TTC549 (cell line): ENCODE measurements around the gene CLK3.
"Not testable (repeated sequence)": the region's sequence is repeated elsewhere in the genome, so short reads cannot be mapped to it uniquely, and the experiment has no call there.

Experiments
- FAIRE-seq: peaks from 2 replicates; lab custom pipeline; 2012; peaks lifted over from hg19 to GRCh38; lab: Jason Lieb, UNC

Gene CLK3

GRCh38 chr15:74621936-74622335, 6.3 kb downstream of the CLK3 start:
- FAIRE-seq = no peak

DNA sequence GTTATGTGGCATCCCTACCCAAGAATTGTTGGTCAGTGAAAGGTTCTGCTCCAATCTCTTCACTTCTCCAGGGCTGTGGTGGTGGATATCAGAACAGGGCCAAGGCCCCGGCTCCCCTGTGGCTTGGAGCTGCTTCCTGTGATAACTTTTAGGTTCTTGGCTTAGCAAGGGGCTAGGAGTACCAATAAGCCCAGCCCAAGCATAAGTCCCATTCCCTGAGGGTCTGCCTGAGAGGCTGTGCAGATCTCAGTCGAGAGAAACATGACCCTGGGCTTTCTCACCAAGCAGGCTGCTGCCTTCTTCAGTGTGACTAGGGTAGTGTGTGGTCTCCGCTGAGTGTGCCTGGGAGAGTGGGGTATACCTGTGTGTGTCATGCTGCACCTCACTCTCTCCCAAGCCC, 7.1 kb downstream of the CLK3 start:
- FAIRE-seq = no peak

DNA sequence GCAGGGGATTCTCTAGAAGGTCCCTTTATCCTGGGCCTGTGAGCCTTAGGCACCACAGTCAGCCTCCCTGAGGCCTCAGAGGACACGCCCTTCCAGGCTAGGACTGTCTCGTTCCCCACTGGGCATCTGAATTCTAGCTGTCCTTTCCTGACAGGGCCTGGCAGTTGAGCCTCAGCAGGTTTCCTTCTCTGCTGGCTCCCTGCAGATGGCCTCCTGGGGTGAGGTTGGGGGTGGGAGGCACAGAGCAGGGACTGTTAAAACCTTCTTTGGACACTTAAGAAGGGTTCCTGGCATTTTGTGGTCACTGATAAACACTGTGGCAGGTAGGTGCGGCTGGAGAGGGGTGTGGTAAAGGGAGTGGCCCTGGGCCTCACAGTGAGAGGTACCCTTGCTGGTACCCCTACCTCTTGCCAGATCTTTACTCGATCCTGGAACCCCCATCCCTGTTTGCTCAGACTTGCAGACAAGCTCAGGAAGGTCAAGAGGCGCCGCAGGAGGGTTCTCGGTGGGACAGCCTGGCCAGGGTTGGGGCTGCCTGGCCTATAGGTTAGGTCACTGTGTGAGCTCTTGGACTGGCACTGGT, 8.5 kb downstream of the CLK3 start:
- FAIRE-seq = no peak

GRCh38 chr15:74625693-74626092, 10.1 kb downstream of the CLK3 start:
- no peak for FAIRE-seq

DNA sequence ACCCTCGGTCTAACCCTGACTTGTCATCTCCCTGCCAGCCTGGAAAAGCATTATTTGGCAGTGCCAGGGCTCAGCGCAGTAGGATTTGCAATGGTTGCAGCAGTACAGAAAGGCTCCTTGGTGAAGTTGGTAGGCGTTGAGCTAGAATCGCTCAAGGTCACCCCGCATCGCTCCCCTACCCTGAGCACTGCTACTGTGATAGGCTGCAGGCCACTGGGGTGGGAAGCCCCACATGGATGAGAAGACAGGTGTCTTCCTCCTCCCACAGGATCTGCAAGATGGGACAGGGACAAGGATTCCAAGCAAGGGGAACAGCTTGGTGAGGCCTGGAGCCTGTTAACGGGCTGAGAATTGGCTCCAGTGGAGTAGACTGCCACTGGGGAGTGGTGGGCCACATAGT, 10.7 kb downstream of the CLK3 start:
- no peak for FAIRE-seq

- no peak for FAIRE-seq
Observed at GRCh38 chr15:74626752-74627692, 11.4 kb downstream of the CLK3 start.

- no peak for FAIRE-seq
Observed at GRCh38 chr15:74627766-74628165, 12.1 kb downstream of the CLK3 start.

GRCh38 chr15:74628199-74628598, 12.6 kb downstream of the CLK3 start:
- no peak for FAIRE-seq

DNA sequence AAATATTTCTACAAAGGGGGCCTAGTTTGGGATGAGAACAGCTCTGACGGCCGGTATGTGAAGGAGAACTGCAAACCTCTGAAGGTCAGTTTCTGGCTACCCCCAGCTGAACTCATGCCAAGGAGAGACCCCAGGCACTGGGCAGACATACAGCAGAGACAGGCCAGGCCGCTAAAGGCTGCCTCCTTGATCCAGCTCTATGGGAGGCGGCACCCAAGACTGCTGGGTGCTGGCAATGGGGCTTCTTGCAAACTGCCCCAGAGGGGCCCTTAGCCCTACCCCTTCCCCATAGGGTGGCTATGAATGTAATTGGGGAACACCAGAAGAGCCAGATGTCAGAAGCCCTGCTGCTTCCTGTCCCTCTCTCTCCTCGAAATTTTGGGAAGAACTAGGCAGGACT, 13.3 kb downstream of the CLK3 start:
- no peak for FAIRE-seq

GRCh38 chr15:74629696-74630095, 14.1 kb downstream of the CLK3 start:
- FAIRE-seq = not testable (repeated sequence)

- no peak for FAIRE-seq
Observed at GRCh38 chr15:74630284-74631086, 14.8 kb downstream of the CLK3 start.

- no peak for FAIRE-seq
Observed at GRCh38 chr15:74631087-74631385, 15.4 kb downstream of the CLK3 start.

- no peak for FAIRE-seq
Observed at GRCh38 chr15:74631408-74631807, 15.8 kb downstream of the CLK3 start.

DNA sequence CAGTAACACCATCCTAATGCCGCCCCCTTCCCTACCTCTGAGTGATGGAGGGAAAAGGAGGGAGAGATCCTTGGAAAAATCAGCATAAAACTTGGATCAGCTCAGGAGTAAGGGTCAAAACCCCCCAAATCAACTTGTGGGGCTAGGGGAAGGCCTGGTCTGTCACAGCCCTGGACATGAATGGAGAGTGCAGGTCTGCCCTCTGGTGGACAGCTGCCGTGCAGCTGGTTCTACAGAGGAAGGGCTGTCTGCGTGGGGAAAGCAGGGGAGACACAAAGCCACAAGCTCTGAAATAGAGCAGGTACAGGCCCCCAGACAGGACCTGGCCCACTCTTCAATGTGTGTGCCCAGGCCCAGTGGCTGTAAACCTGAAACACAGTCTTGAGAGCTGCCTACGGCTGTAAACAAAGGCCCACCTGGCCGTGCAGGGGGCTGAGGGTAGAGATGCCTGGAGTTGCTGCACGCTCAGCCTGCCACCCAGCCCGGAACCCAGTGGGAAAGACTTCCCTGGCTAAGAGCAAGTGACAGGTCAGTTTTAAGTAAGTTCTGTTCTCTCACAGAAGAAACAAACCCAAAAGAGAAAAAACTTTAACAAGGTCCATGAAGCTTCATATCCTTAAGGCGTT, 16.4 kb downstream of the CLK3 start:
- FAIRE-seq = no peak

GRCh38 chr15:74632601-74633000, 17.0 kb downstream of the CLK3 start:
- FAIRE-seq = no peak

GRCh38 chr15:74633781-74634180, 18.1 kb downstream of the CLK3 start:
- no peak for FAIRE-seq

- FAIRE-seq = no peak
Observed at GRCh38 chr15:74635228-74635627, 19.6 kb downstream of the CLK3 start.

- no peak for FAIRE-seq
Observed at GRCh38 chr15:74636984-74637383, 21.3 kb downstream of the CLK3 start.

GRCh38 chr15:74641151-74641550, 25.5 kb downstream of the CLK3 start:
- no peak for FAIRE-seq

DNA sequence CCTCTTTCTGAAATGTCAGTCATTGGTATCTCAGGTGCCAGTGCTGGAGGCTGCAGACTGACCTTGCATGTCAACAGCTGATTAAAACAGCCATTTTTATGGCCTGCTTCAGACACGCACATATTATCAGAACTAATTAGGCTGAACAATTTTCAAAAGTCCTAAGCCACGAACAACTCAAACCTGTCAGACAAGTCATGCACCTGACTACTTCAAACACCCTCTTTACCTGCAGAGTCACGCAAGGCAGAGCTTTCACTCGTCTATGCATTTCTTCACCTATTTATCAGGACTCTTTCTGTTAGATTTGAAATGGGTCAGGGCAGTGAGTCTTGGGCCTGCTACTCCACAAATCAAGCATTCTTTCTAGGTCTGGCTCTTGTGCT, 26.7 kb downstream of the CLK3 start:
- no peak for FAIRE-seq

DNA sequence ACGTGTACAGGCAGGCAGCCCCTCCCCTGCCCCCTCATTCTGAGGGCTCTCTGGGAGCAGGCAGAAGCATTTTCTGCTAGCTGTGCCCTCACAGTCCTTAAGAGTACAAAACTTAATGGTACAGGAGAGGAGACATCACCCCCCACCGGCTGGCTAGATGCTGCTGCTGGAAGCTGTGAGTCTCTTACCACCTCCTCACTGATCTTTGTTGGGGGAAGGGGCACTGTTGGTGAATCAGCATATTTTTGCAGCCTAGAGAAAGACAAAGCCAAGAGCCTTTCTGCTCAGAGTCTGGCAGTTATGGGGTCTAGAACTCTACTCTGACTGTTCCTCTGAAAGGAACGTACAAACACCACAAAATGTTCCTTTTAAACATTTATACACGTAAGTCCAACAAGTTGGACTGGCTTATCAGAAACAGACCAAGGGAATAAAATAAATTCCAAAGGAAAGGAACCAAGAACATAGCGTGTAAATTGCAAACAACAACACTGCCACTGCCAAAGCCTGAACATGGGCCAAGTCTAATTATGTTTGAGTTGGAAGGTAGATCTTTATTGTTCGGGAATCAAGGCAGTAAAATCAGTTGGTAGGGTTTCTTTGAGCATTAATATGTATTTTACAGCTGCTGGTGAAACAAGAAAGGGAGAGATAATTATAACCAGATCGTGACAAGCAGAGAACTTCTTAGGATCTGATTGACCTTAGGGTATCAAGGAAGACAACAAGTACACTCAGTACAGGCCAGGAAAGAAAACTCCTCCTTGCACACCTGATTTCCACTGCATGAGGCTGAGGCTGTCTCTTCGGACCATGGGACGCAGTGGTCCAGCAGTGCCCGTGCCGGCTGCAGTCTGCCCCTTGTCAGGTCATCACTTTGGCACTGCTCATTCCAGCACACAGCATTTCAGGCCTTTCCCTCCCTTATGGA, 27.4 kb downstream of the CLK3 start:
- FAIRE-seq = no peak
